Smooth muscle cell (in vitro differentiated cells): ENCODE measurements around the gene CDC5L. TPM values are rescaled to one million over a fixed set of nuclear protein-coding genes. Genes with fewer than 3 reads are reported as not detected.

Source experiments
- DNase-seq: peaks from one replicate; lab custom pipeline; 2025; ENCODE audit not compliant: unreplicated experiment; lab: John Stamatoyannopoulos, UW
- H2AFZ ChIP-seq: fragments of 200-600 bp; sonication (generic); 2 replicates; pipeline ENCODE4 v1.6.0; 2016; ENCODE audit warnings: antibody characterized with exemption, low read depth, mild to moderate bottlenecking
- H3F3A ChIP-seq: fragments of 200-600 bp; sonication (generic); 2 replicates; pipeline ENCODE4 v1.6.0; 2017; ENCODE audit warnings: antibody characterized with exemption, low read depth
- H3K27ac ChIP-seq: fragments of 200-600 bp; sonication (generic); 2 replicates; pipeline ENCODE4 v1.5.1; 2016; ENCODE audit warnings: low read depth, mild to moderate bottlenecking
- H3K27me3 ChIP-seq: fragments of 200-600 bp; sonication (generic); 2 replicates; pipeline ENCODE4 v1.6.1; 2016; ENCODE audit warnings: low read depth, mild to moderate bottlenecking
- H3K36me3 ChIP-seq: fragments of 200-600 bp; sonication (generic); 2 replicates; pipeline ENCODE4 v1.5.1; 2016; ENCODE audit warnings: low read depth
- H3K4me1 ChIP-seq: fragments of 200-600 bp; sonication (generic); 2 replicates; pipeline ENCODE4 v1.5.1; 2016; ENCODE audit warnings: low read depth
- H3K4me2 ChIP-seq: fragments of 200-600 bp; sonication (generic); 2 replicates; pipeline ENCODE4 v1.6.0; 2016; ENCODE audit warnings: mild to moderate bottlenecking
- H3K4me3 ChIP-seq: fragments of 200-600 bp; sonication (generic); 2 replicates; pipeline ENCODE4 v1.5.1; 2016; ENCODE audit warnings: mild to moderate bottlenecking
- H3K79me2 ChIP-seq: fragments of 200-600 bp; sonication (generic); 2 replicates; pipeline ENCODE4 v1.6.0; 2016; ENCODE audit warnings: low read depth, mild to moderate bottlenecking
- H3K9ac ChIP-seq: fragments of 200-600 bp; sonication (generic); 2 replicates; pipeline ENCODE4 v1.6.0; 2016; ENCODE audit warnings: low read depth
- H3K9me3 ChIP-seq: fragments of 200-600 bp; sonication (generic); replicated peaks from 2 replicates; pipeline ENCODE4 v1.5.1; 2016; ENCODE audit warnings: low read depth
- H4K20me1 ChIP-seq: fragments of 200-600 bp; sonication (generic); 2 replicates; pipeline ENCODE4 v1.6.0; 2016; ENCODE audit warnings: low read depth
- CTCF ChIP-seq: fragments of 200-600 bp; sonication (generic); IDR thresholded peaks from 2 replicates; pipeline ENCODE4 v1.5.1; 2017; ENCODE audit warnings: borderline replicate concordance, mild to moderate bottlenecking, antibody characterized with exemption; ENCODE audit not compliant: insufficient read depth, poor library complexity, severe bottlenecking
- WGBS: methylation state at CpG from one replicate; pipeline ENCODE4 v1.1.7; 2016; ENCODE audit warnings: low lambda C conversion rate; 5-methylcytosine and 5-hydroxymethylcytosine counted together
- polyA plus RNA-seq: library from polyadenylated mRNA; unstranded; fragments of >200 nt; fragmentation: Nextera tagmentation; extraction: Ambion mirVana; gene quantifications from 2 replicates; pipeline ENCODE4 v1.2.1, GENCODE V29; 2016
- total RNA-seq: library from RNA; depleted of rRNA; stranded (reverse); fragments of >200 nt; gene quantifications from 2 replicates; pipeline ENCODE4 v1.2.3, GENCODE V29; 2014

Gene CDC5L
- total and polyA plus RNA-seq, 2 experiments from 2014 or later: 12.5 to 29.7 TPM

GRCh38 chr6:44438827-44439226 lies 51.3 kb downstream of the CDC5L start:
- peaks cover 11% of the 10 kb centered on the region for H4K20me1 ChIP-seq
- H3F3A ChIP-seq: peaks cover 4% of the 10 kb centered on the region
- no peak for TF ChIP-seq CTCF
- H3K9ac ChIP-seq: no peak overlapping the region
- H3K27me3 ChIP-seq: no peaks in the 10 kb centered on the region
- peaks cover 37% of the 10 kb centered on the region for H3K79me2 ChIP-seq
- H3K27ac ChIP-seq: no peak overlapping the region
- no peak overlapping the region for H3K4me2 ChIP-seq
- no peak overlapping the region for H3K4me3 ChIP-seq
- no peak for DNase-seq
- H3K9me3 ChIP-seq: peaks cover 7% of the 10 kb centered on the region
- no peaks in the 10 kb centered on the region for H3K4me1 ChIP-seq
- H3K36me3 ChIP-seq: peaks cover 5% of the 10 kb centered on the region
- no peak overlapping the region for H2AFZ ChIP-seq

DNA sequence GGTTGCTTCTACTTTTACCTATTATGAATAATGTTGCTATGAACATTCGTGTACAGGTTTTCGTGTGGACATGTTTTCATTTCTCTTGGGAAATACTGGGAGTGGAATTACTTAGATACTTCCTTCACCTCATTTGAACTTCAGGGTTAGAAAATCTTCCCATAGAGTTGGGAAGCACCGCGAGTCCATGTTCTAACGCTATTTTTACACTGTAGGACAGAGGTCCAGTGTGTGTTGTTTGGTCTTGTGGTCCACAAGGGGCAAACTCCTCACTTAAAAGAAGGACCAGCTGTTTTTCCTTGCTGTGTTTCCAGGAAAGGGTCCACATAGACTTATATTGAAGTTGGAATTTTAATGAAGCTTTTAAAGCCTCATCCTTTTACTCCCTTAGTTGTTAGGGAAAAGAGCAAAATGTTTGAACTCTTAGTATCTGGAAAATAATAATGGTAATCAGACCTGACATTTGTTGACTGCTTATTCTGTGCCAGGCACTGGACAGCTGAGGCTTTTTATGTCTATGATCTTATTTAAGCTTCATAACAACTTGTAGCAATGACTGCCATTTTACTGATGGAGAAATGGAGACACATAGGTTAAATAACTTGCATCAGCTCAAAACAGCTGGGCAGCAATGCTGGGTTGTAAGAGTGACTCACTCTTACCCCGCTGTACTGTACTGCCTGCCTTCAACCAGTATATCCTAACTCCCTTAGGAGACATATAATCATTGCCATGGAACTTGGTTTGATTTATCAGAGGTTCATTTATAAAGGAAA lies 52.0 kb downstream of the CDC5L start:
- WGBS: 92% methylated on average over 6 of the region's 6 CpGs
- H3K36me3 ChIP-seq: peaks cover 5% of the 10 kb centered on the region
- peaks cover 16% of the 10 kb centered on the region for H4K20me1 ChIP-seq
- peaks cover 4% of the 10 kb centered on the region for H3F3A ChIP-seq
- H3K79me2 ChIP-seq: peaks cover 31% of the 10 kb centered on the region
- no peaks in the 10 kb centered on the region for H3K4me1 ChIP-seq
- H3K9ac ChIP-seq: no peak overlapping the region
- DNase-seq: no peak
- no peaks in the 10 kb centered on the region for H3K27me3 ChIP-seq
- no peak overlapping the region for H3K27ac ChIP-seq
- peaks cover 7% of the 10 kb centered on the region for H3K9me3 ChIP-seq
- H3K4me2 ChIP-seq: no peak overlapping the region
- H3K4me3 ChIP-seq: no peak overlapping the region
- TF ChIP-seq CTCF: no peak
- H2AFZ ChIP-seq: no peak overlapping the region

DNA sequence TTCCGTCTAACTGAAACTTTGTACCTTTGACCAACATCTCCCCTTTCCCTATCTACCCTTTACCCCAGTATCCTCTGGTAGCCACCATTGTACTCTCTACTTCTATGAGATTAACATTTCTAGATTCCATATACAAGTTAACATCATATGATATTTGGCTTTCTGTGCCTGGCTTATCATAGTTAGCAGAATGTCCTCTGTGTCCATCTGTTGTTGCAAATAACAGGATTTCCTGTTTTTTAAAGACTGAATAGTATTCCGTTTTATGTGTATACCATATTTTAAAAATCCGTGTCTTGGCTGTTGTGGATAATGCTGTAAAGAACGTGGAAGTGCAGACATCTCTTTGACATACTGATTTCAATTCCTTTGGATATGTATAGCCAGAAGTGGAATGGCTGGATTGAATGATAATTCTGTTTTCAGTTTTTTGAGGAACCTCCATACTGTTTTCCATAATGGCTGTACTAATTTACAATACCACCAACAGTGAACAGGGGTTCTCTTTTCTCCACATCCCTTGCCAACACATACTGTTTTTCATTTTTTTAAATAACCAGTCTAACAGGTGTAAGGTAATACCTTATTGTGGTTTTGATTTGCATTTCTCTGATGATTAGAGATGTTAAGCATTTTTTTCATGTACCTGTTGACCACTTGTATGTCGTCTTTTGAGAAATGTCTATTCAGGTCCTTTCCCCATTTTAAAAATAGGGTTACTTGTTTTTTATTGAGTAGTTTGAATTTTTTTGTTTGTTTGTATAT lies 53.8 kb downstream of the CDC5L start:
- no peak for DNase-seq
- Histone ChIP-seq H3K4me3 (no peak overlapping the region), H3F3A (peaks cover 10% of the 10 kb centered on the region), H3K4me1 (no peaks in the 10 kb centered on the region), H3K79me2 (peaks cover 26% of the 10 kb centered on the region), H4K20me1 (peaks cover 9% of the 10 kb centered on the region), H3K27ac (no peak overlapping the region), H3K27me3 (no peaks in the 10 kb centered on the region), H3K9me3 (peaks cover 7% of the 10 kb centered on the region), H2AFZ (no peak overlapping the region), H3K4me2 (no peak overlapping the region), H3K9ac (no peak overlapping the region), H3K36me3 (peaks cover 5% of the 10 kb centered on the region)
- no peak for TF ChIP-seq CTCF
- WGBS: 98% methylated on average over 5 of the region's 5 CpGs
